ENCODE measurements around the gene SCYL2.

DNA sequence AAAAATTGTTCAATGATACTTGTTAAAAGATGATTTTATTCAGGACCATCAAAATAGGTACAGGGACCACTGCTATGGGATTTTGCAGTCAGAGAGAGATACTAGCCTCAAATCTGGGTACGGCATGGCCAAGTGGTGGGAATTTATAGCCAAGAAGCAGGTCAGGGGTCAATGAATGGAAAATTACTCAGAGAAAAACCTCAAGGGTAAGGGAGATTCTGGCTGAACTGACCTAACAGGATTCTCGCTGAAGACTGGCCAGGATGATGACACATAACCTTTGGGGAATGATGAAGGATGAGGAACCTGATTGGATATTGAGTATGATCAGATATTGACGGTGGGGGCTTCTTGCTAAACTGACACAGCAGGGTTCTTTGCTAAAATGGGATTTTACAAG lies 32.8 kb upstream of the SCYL2 start:
- TF ChIP-seq EZH2 (IDR thresholded peaks at IDR 0.05; ENCODE audit: insufficient read depth, low read length): no peak
- TF ChIP-seq, protein P1, sequence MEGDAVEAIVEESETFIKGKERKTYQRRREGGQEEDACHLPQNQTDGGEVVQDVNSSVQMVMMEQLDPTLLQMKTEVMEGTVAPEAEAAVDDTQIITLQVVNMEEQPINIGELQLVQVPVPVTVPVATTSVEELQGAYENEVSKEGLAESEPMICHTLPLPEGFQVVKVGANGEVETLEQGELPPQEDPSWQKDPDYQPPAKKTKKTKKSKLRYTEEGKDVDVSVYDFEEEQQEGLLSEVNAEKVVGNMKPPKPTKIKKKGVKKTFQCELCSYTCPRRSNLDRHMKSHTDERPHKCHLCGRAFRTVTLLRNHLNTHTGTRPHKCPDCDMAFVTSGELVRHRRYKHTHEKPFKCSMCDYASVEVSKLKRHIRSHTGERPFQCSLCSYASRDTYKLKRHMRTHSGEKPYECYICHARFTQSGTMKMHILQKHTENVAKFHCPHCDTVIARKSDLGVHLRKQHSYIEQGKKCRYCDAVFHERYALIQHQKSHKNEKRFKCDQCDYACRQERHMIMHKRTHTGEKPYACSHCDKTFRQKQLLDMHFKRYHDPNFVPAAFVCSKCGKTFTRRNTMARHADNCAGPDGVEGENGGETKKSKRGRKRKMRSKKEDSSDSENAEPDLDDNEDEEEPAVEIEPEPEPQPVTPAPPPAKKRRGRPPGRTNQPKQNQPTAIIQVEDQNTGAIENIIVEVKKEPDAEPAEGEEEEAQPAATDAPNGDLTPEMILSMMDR (IDR thresholded peaks at IDR 0.05; ENCODE audit: insufficient read depth, low read depth, low read length): no peak

Measured in astrocyte (in vitro differentiated cells and primary cell).